ENCODE measurements around the gene AADACL2. TPM values are rescaled to one million over a fixed set of nuclear protein-coding genes. Genes with fewer than 3 reads are reported as not detected.

The AADACL2 gene
- total and polyA plus RNA-seq, 2 donors (not counting 1 experiment from before 2014, with no cell fraction given) = not detected

GRCh38 chr3:151724576-151725562, 8.9 kb upstream of the AADACL2 start:
- Histone ChIP-seq H3K79me2 (ENCODE audit: control insufficient read depth, insufficient read depth, low read length) (no peaks in the 10 kb centered on the region), H3K4me2 (replicated peaks; ENCODE audit: low read depth, low read length, poor library complexity, severe bottlenecking) (no peak overlapping the region), H3K27me3 (replicated peaks in 1 of 4; ENCODE audit: control extremely low read depth in 1 of 4, control insufficient read depth in 3 of 4, insufficient read depth in 4 of 4, low read length in 3 of 4) (no peaks in the 10 kb centered on the region), H3K4me3 (ENCODE audit: control extremely low read depth in 1 of 5, extremely low read depth in 1 of 5, insufficient read depth in 1 of 5, low read depth in 2 of 5, low read length in 4 of 5) (no peak overlapping the region), H3K36me3 (replicated peaks in 1 of 2; ENCODE audit: control extremely low read depth in 1 of 2, control insufficient read depth in 1 of 2, extremely low read depth in 1 of 2, insufficient read depth in 2 of 2, low read length in 1 of 2) (no peaks in the 10 kb centered on the region), H3K4me1 (ENCODE audit: control insufficient read depth in 2 of 2, insufficient read depth in 2 of 2, low read length in 2 of 2) (no peaks in the 10 kb centered on the region), H3K27ac (ENCODE audit: low read length in 2 of 2) (no peak overlapping the region), H2AFZ (ENCODE audit: insufficient read depth, low read depth, low read length, poor library complexity, severe bottlenecking) (no peak overlapping the region), H3K9ac (ENCODE audit: low read length) (no peak overlapping the region), H4K20me1 (ENCODE audit: control insufficient read depth, insufficient read depth, low read length, poor library complexity, severe bottlenecking) (no peaks in the 10 kb centered on the region), H3K9me3 (ENCODE audit: control extremely low read depth in 1 of 3, control insufficient read depth in 2 of 3, insufficient read depth in 1 of 3, low read length in 2 of 3) (no peaks in the 10 kb centered on the region)
- Mint-ChIP-seq H3K27me3 (no peaks in the 10 kb centered on the region), H3K9me3 (ENCODE audit: insufficient read depth) (no peaks in the 10 kb centered on the region), H3K4me3 (no peak overlapping the region), H3K27ac (no peak overlapping the region), H3K4me1 (no peaks in the 10 kb centered on the region)
- TF ChIP-seq EZH2 (IDR thresholded peaks at IDR 0.05; ENCODE audit: borderline replicate concordance, insufficient read depth, low read depth, low read length, poor library complexity, severe bottlenecking) (no peak), CTCF (IDR thresholded peaks at IDR 0.05) (no peak)
- CTCF ChIA-PET = no interaction called here
- no peak for DNase-seq
- WGBS (ENCODE audit: insufficient coverage) = no CpG with 5 or more reads among the region's 6 CpGs
- ATAC-seq (ENCODE audit: low read depth) = no peak
- POLR2A ChIA-PET = no interaction called here
- intact Hi-C loops (cut with micrococcal nuclease) = no loop called here

- Histone ChIP-seq H2AFZ (ENCODE audit: insufficient read depth, low read depth, low read length, poor library complexity, severe bottlenecking) (no peak overlapping the region), H3K79me2 (ENCODE audit: control insufficient read depth, insufficient read depth, low read length) (no peaks in the 10 kb centered on the region), H3K4me2 (replicated peaks; ENCODE audit: low read depth, low read length, poor library complexity, severe bottlenecking) (no peak overlapping the region), H3K9me3 (ENCODE audit: control extremely low read depth in 1 of 3, control insufficient read depth in 2 of 3, insufficient read depth in 1 of 3, low read length in 2 of 3) (no peaks in the 10 kb centered on the region), H4K20me1 (ENCODE audit: control insufficient read depth, insufficient read depth, low read length, poor library complexity, severe bottlenecking) (no peaks in the 10 kb centered on the region), H3K36me3 (replicated peaks in 1 of 2; ENCODE audit: control extremely low read depth in 1 of 2, control insufficient read depth in 1 of 2, extremely low read depth in 1 of 2, insufficient read depth in 2 of 2, low read length in 1 of 2) (no peaks in the 10 kb centered on the region), H3K27me3 (replicated peaks in 1 of 4; ENCODE audit: control extremely low read depth in 1 of 4, control insufficient read depth in 3 of 4, insufficient read depth in 4 of 4, low read length in 3 of 4) (no peaks in the 10 kb centered on the region), H3K4me1 (ENCODE audit: control insufficient read depth in 2 of 2, insufficient read depth in 2 of 2, low read length in 2 of 2) (no peaks in the 10 kb centered on the region), H3K27ac (ENCODE audit: low read length in 2 of 2) (no peak overlapping the region), H3K9ac (ENCODE audit: low read length) (no peak overlapping the region), H3K4me3 (ENCODE audit: control extremely low read depth in 1 of 5, extremely low read depth in 1 of 5, insufficient read depth in 1 of 5, low read depth in 2 of 5, low read length in 4 of 5) (no peak overlapping the region)
- H3K4me3 Mint-ChIP-seq = no peak overlapping the region
- intact Hi-C loops (cut with micrococcal nuclease) = no loop called here
- no peak for TF ChIP-seq EZH2 (IDR thresholded peaks at IDR 0.05; ENCODE audit: borderline replicate concordance, insufficient read depth, low read depth, low read length, poor library complexity, severe bottlenecking)
- TF ChIP-seq CTCF (IDR thresholded peaks at IDR 0.05) = no peak
- POLR2A ChIA-PET = no interaction called here
- H3K4me1 Mint-ChIP-seq = no peaks in the 10 kb centered on the region
- CTCF ChIA-PET = no interaction called here
- DNase-seq (no peak), ATAC-seq (ENCODE audit: low read depth) (no peak)
- no CpG with 5 or more reads among the region's 1 CpG for WGBS (ENCODE audit: insufficient coverage)
- no peaks in the 10 kb centered on the region for H3K9me3 Mint-ChIP-seq (ENCODE audit: insufficient read depth)
- no peaks in the 10 kb centered on the region for H3K27me3 Mint-ChIP-seq
- H3K27ac Mint-ChIP-seq = no peak overlapping the region
Measured at GRCh38 chr3:151726016-151726415, 7.7 kb upstream of the AADACL2 start.

All from B cell (primary cell).